T47D (cell line): ENCODE data around the gene GPR89A.
"Not testable (repeated sequence)": the region's sequence is repeated elsewhere in the genome, so short reads cannot be mapped to it uniquely, and the experiment has no call there.

Experiments used
- DNase-seq, 2 experiments: peaks; one replicate each; pipeline versions ENCODE4 v3.0.0 to v3.0.0-alpha.2; 2011 to 2012; ENCODE audit warnings: low read depth in 1 of 2, low spot score in 1 of 2
- JUND ChIP-seq: IDR thresholded peaks from 2 replicates; pipeline ENCODE4 v1.6.1; 2012; ENCODE audit warnings: low read depth
- in situ Hi-C: cut with HindIII; loops from 2 replicates; pipeline ENCODE4 v1.10.0; 2016; ENCODE audit warnings: low sequenced_read_pairs, low pct_unique_long_range_greater_than_20kb

GPR89A gene

DNA sequence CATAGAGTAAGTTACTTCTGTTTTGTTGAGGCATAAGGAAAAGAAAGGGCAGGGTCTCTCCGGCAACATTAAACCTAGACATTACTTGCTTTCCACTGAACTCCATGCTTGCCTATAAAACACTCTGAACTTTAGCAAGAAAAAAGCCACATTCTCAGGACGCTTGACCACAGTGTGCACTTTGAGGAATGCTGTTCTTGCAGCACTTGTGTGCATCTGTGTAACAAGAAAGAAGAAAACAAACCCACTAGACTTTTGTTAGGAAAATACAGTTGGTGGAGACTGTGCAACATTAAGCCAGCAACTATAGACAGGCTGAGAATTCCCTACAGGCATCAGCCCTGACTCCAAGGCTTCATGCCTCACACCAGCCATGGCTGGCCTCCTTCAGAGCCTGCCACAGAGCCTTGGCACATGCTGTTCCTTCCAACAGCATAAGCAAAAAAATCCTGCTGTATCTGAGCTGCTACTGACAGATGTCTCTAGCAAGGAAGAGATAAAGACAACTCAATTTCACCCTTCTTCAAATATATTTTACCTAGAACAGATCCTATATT lies 93.6 kb downstream of the GPR89A start:
- DNase-seq: no peak
- TF ChIP-seq JUND: no peak
- in situ Hi-C loops: no loop called here

DNA sequence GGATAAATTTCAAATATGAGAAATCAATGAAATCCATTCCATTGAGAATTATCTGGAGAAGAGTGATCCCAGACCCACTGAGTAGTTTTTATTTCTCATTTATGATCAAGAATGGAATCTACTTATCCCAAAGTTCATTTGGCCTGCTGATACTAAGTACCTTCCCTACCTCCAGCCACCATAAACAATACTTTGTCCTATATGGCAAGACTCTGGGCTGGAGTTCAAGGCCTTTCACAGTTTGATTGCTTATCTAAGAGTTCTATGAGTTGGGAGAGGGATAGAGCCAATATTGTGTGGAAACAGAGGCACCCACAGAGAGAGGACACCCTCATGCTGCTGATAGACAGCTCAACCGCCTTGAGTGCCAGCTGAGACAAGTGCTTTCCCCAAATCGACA lies 94.3 kb downstream of the GPR89A start:
- no peak for TF ChIP-seq JUND
- no peak for DNase-seq
- in situ Hi-C loops: no loop called here

- in situ Hi-C loops: no loop called here
- no peak for DNase-seq
- no peak for TF ChIP-seq JUND
Observed at GRCh38 chr1:145702826-145703225, 95.0 kb downstream of the GPR89A start.

DNA sequence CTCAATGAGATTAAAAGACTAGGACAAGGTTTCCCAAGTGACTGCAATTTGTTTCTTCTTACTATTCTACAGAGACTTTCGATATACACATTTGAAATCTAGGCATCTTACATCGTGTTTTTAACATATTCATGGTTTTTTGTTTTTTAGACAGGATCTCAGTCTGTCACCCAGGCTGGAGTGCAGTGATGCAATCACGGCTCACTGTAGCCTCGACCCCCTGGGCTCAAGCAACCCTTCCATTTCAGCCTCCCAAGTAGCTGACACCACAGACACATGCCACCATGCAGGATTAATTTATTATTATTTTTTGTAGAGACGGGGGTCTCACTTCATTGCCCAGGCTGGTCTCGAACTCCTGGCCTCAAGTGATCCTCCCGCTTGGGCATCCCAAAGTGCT lies 97.8 kb downstream of the GPR89A start:
- TF ChIP-seq JUND: no peak
- DNase-seq: no peak
- in situ Hi-C loops: no loop called here

- in situ Hi-C loops: no loop called here
- no peak for TF ChIP-seq JUND
- DNase-seq: no peak
Observed at GRCh38 chr1:145706086-145706664, 98.4 kb downstream of the GPR89A start.

GRCh38 chr1:145707183-145707867 lies 99.5 kb downstream of the GPR89A start, which contains the start of gene PDZK1:
Gene PDZK1, minus strand, starts transcription at chr1:145707368. Its CDS starts 19,347 bp downstream, at chr1:145688021.
- in situ Hi-C loops: no loop called here
- no peak; the same call in 1 of the 2 replicates for TF ChIP-seq JUND
- peak in 1 of 2 experiments; percentile 83 for DNase-seq

- TF ChIP-seq JUND: peak; percentile 86; the same call in 1 of the 2 replicates
- in situ Hi-C loops: no loop called here
- DNase-seq: peak in 1 of 2 experiments; percentile 87
Observed at GRCh38 chr1:145708063-145708462, 100.3 kb downstream of the GPR89A start.

GRCh38 chr1:145710291-145711027 lies 102.7 kb downstream of the GPR89A start:
- TF ChIP-seq JUND: no peak
- in situ Hi-C loops: no loop called here
- DNase-seq: no peak

GRCh38 chr1:145711213-145711651 lies 103.4 kb downstream of the GPR89A start:
- peak in 1 of 2 experiments; percentile 89 for DNase-seq
- in situ Hi-C loops: no loop called here
- no peak; the same call in 1 of the 2 replicates for TF ChIP-seq JUND

DNA sequence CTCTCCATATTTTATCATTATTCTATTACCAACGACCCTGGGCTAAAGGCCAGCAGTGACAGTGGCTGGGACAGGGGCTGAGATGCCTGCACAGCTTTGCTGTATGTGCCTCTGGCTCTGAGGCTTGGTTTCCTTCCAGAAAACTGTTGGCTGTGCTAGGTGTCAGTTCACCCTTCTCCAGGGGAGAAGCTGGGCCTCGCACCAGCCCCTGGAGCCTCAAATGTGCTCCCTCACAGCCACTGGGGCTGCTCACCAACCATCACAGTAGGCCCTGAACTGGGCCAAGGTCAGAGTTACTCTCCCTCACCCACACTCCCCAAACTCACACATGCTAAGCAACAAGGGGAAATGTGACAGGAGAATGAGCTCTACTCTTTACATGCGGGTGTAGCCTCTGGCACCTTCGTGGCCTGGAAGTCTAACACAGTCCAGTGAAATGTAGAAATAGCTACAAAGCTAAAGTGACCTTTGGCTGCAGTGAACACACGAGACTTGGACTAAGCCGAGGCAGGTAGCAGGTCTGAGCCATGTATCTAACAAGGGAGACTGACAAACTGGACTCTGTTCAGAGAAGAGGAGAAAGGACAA lies 106.8 kb downstream of the GPR89A start:
- no peak for TF ChIP-seq JUND
- in situ Hi-C loops: no loop called here
- peak in 1 of 2 experiments; percentile 50 for DNase-seq

GRCh38 chr1:145716641-145717345 lies 109.0 kb downstream of the GPR89A start:
- no peak for TF ChIP-seq JUND
- in situ Hi-C loops: no loop called here
- no peak for DNase-seq

GRCh38 chr1:145717833-145718232 lies 110.0 kb downstream of the GPR89A start:
- no peak for DNase-seq
- in situ Hi-C loops: no loop called here
- no peak for TF ChIP-seq JUND

DNA sequence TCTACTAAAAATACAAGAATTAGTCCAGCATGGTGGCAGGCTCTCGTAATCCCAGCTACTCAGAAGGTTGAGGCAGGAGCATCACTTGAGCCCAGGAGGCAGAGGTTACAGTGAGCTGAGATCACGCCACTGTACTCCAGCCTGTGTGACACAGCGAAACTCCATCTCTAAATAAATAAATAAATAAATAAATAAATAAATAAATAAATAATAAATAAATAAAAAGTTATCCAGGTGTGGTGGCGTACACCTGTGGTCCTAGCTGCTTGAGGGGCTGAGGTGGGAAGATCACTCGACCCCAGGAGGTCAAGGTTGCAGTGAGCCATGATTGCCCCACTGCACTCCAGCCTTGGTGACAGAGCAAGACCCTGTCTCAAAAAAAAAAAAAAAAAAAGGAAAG lies 110.7 kb downstream of the GPR89A start:
- in situ Hi-C loops: not testable (repeated sequence)

More for the DNA sequence above, 110.7 kb downstream of the GPR89A start:
- DNase-seq: not testable (repeated sequence)
